H1 (cell line): Measurements from ENCODE around the gene PNPLA3. TPM values are rescaled to one million over a fixed set of nuclear protein-coding genes. Genes with fewer than 3 reads are reported as not detected.

Source experiments
- CTCF ChIA-PET: fragments of 300-600 bp; sonication (Branson Sonifier 250); formaldehyde crosslinking; loops from one replicate; lab custom pipeline; 2021; ENCODE audit not compliant: partially characterized antibody; lab: Charles Lee
- POLR2A ChIA-PET: fragments of 300-600 bp; sonication (Branson Sonifier 250); formaldehyde crosslinking; loops from one replicate; lab custom pipeline; 2021; ENCODE audit warnings: inconsistent platforms; ENCODE audit not compliant: partially characterized antibody; lab: Charles Lee
- DNase-seq, 2 experiments: peaks; one replicate each; pipeline versions ENCODE4 v3.0.0 to v3.0.0-alpha.2; 2010 to 2022; ENCODE audit warnings: low spot score in 2 of 2, low read depth in 1 of 2, mixed read lengths in 1 of 2
- FAIRE-seq: peaks from 2 replicates; lab custom pipeline; 2011; peaks lifted over from hg19 to GRCh38; lab: Jason Lieb, UNC
- H2AFZ ChIP-seq: 2 replicates; pipeline ENCODE4 v1.8.1; 2012; ENCODE audit warnings: low read length, inconsistent platforms
- H2AK5ac ChIP-seq: 2 replicates; pipeline ENCODE4 v1.6.1; 2013; ENCODE audit warnings: low read depth, low read length
- H2BK120ac ChIP-seq: replicated peaks from 2 replicates; pipeline ENCODE3; 2013; ENCODE audit warnings: low read depth, low read length, inconsistent platforms
- H2BK12ac ChIP-seq: 2 replicates; pipeline ENCODE4 v1.6.1; 2013; ENCODE audit warnings: low read depth, low read length
- H2BK15ac ChIP-seq: 2 replicates; pipeline ENCODE4 v1.6.1; 2013; ENCODE audit warnings: low read length
- H2BK20ac ChIP-seq: 2 replicates; pipeline ENCODE4 v1.6.1; 2013; ENCODE audit warnings: low read length
- H2BK5ac ChIP-seq: 2 replicates; pipeline ENCODE4 v1.6.1; 2013; ENCODE audit warnings: low read depth, low read length
- H3K14ac ChIP-seq: 2 replicates; pipeline ENCODE4 v1.6.1; 2013; ENCODE audit warnings: inconsistent platforms; ENCODE audit not compliant: insufficient read length
- H3K18ac ChIP-seq: 2 replicates; pipeline ENCODE4 v1.6.1; 2013; ENCODE audit warnings: low read length; ENCODE audit errors: extremely low read depth
- H3K23ac ChIP-seq: 2 replicates; pipeline ENCODE4 v1.6.1; 2013; ENCODE audit warnings: inconsistent platforms; ENCODE audit not compliant: insufficient read length
- H3K23me2 ChIP-seq: 2 replicates; pipeline ENCODE4 v1.6.1; 2013; ENCODE audit warnings: low read depth, low read length
- H3K27ac ChIP-seq: 2 replicates; pipeline ENCODE4 v1.6.1; 2011; ENCODE audit warnings: low read depth, low read length, inconsistent platforms
- H3K27me3 ChIP-seq, 4 experiments: replicated peaks in 1 of 4; 1 replicate in 1 of 4; 2 replicates in 3 of 4; pipeline versions ENCODE4 v1.6.1 to v1.8.1; 2011 to 2013; ENCODE audit warnings: low read length in 3 of 4, mild to moderate bottlenecking in 3 of 4, inconsistent platforms in 2 of 4, mixed read lengths in 2 of 4, moderate library complexity in 1 of 4; ENCODE audit not compliant: control insufficient read depth in 3 of 4, insufficient read depth in 3 of 4; ENCODE audit errors: extremely low read depth in 1 of 4
- H3K36me3 ChIP-seq, 4 experiments: 2 replicates each; pipeline versions ENCODE4 v1.6.1 to v1.8.1; 2011 to 2013; ENCODE audit warnings: mild to moderate bottlenecking in 4 of 4, low read length in 3 of 4, moderate library complexity in 2 of 4, control low read depth in 1 of 4, inconsistent platforms in 1 of 4; ENCODE audit not compliant: insufficient read depth in 4 of 4, control insufficient read depth in 2 of 4
- H3K4ac ChIP-seq: replicated peaks from 2 replicates; pipeline ENCODE3; 2013; ENCODE audit warnings: low read length, low read depth, mixed read lengths, inconsistent platforms; ENCODE audit not compliant: insufficient read length
- H3K4me1 ChIP-seq, 4 experiments: replicated peaks in 1 of 4; 1 replicate in 1 of 4; 2 replicates in 3 of 4; pipeline versions ENCODE4 v1.6.1 to v1.8.1; 2011 to 2013; ENCODE audit warnings: low read length in 3 of 4, inconsistent platforms in 2 of 4, mixed read lengths in 1 of 4; ENCODE audit not compliant: insufficient read depth in 4 of 4, control insufficient read depth in 3 of 4
- H3K4me2 ChIP-seq, 2 experiments: 2 replicates each; pipeline versions ENCODE4 v1.6.1 to v1.8.1; 2011 to 2013; ENCODE audit warnings: low read depth in 2 of 2, low read length in 2 of 2, control low read depth in 1 of 2, inconsistent platforms in 1 of 2, mild to moderate bottlenecking in 1 of 2; ENCODE audit not compliant: insufficient read depth in 1 of 2
- H3K4me3 ChIP-seq, 4 experiments: fragments of 200-600, 300-600 bp in 1 of 4; sonication (generic), shearing (Covaris generic), sonication (Bioruptor Twin) in 1 of 4; 2 replicates each; pipeline versions ENCODE4 v1.5.1 to v1.8.1; 2011 to 2016; ENCODE audit warnings: low read length in 4 of 4, low read depth in 3 of 4, control low read depth in 2 of 4, inconsistent platforms in 2 of 4, mild to moderate bottlenecking in 2 of 4, mixed read lengths in 1 of 4, moderate library complexity in 1 of 4; ENCODE audit not compliant: insufficient read depth in 2 of 4; ENCODE audit errors: extremely low read depth in 1 of 4
- H3K56ac ChIP-seq: replicated peaks from 2 replicates; pipeline ENCODE3; 2013; ENCODE audit warnings: low read depth, mild to moderate bottlenecking, mixed read lengths, low read length, inconsistent platforms; ENCODE audit not compliant: insufficient read length
- H3K79me1 ChIP-seq: 2 replicates; pipeline ENCODE4 v1.6.1; 2013; ENCODE audit warnings: low read depth, low read length, control low read depth
- H3K79me2 ChIP-seq, 2 experiments: 2 replicates each; pipeline versions ENCODE4 v1.6.1 to v1.8.1; 2012 to 2013; ENCODE audit warnings: low read length in 2 of 2, mild to moderate bottlenecking in 2 of 2, inconsistent platforms in 1 of 2; ENCODE audit not compliant: insufficient read depth in 2 of 2, control insufficient read depth in 1 of 2
- H3K9ac ChIP-seq, 4 experiments: replicated peaks in 1 of 4; 1 replicate in 1 of 4; 2 replicates in 3 of 4; pipeline versions ENCODE4 v1.6.1 to v1.8.1; 2011 to 2013; ENCODE audit warnings: low read depth in 3 of 4, low read length in 3 of 4, control low read depth in 2 of 4, mild to moderate bottlenecking in 2 of 4, moderate library complexity in 2 of 4, inconsistent platforms in 1 of 4; ENCODE audit errors: extremely low read depth in 1 of 4
- H3K9me3 ChIP-seq, 2 experiments: 2 replicates each; pipeline versions ENCODE4 v1.6.1 to v1.8.1; 2012 to 2013; ENCODE audit warnings: mild to moderate bottlenecking in 2 of 2, moderate library complexity in 2 of 2, control low read depth in 1 of 2, inconsistent platforms in 1 of 2, low read depth in 1 of 2, low read length in 1 of 2, mixed read lengths in 1 of 2; ENCODE audit not compliant: insufficient read depth in 2 of 2
- H4K20me1 ChIP-seq, 2 experiments: replicated peaks in 1 of 2; 2 replicates each; pipeline versions ENCODE3 to v1.8.1; 2011 to 2013; ENCODE audit warnings: inconsistent platforms in 2 of 2, low read length in 2 of 2, mild to moderate bottlenecking in 1 of 2; ENCODE audit not compliant: insufficient read depth in 2 of 2, control insufficient read depth in 1 of 2
- H4K5ac ChIP-seq: 2 replicates; pipeline ENCODE4 v1.6.1; 2013; ENCODE audit warnings: low read length, low read depth, mixed read lengths, inconsistent platforms; ENCODE audit not compliant: insufficient read length
- H4K8ac ChIP-seq: 2 replicates; pipeline ENCODE4 v1.8.0; 2013; ENCODE audit warnings: mild to moderate bottlenecking, moderate library complexity, low read length, inconsistent platforms; ENCODE audit not compliant: insufficient read depth; ENCODE audit errors: extremely low read depth
- H4K91ac ChIP-seq: replicated peaks from 2 replicates; pipeline ENCODE3; 2013; ENCODE audit warnings: low read length, mixed read lengths, inconsistent platforms; ENCODE audit not compliant: insufficient read length
- EGR1 ChIP-seq: IDR thresholded peaks from 2 replicates; pipeline ENCODE4 v1.6.1; 2011; ENCODE audit warnings: low read depth, low read length, borderline replicate concordance
- GTF2F1 ChIP-seq: IDR thresholded peaks from 2 replicates; pipeline ENCODE4 v1.6.1; 2012; ENCODE audit warnings: low read depth, low read length, improper control_type of control experiment, borderline replicate concordance
- MAFK ChIP-seq: IDR thresholded peaks from 2 replicates; pipeline ENCODE4 v1.6.1; 2012; ENCODE audit warnings: low read depth, mild to moderate bottlenecking, improper control_type of control experiment, low read length
- RBBP5 ChIP-seq: IDR thresholded peaks from 2 replicates; pipeline ENCODE4 v1.7.1; 2012; ENCODE audit warnings: low read depth, mild to moderate bottlenecking, inconsistent platforms, low read length, moderate library complexity, borderline replicate concordance
- SAP30 ChIP-seq: fragments of 300-600 bp; sonication (generic); IDR thresholded peaks from 2 replicates; pipeline ENCODE4 v1.7.1; 2012; ENCODE audit warnings: low read length, moderate library complexity, mild to moderate bottlenecking, inconsistent platforms; ENCODE audit not compliant: insufficient read depth, insufficient replicate concordance
- TBP ChIP-seq: IDR thresholded peaks from 2 replicates; pipeline ENCODE4 v1.6.1; 2011; ENCODE audit warnings: low read depth, low read length, improper control_type of control experiment
- WGBS, 2 experiments: shearing (Covaris generic) in 1 of 2; methylation state at CpG; one replicate each; pipeline versions ENCODE4 v1.1.6 to v1.1.7; 2013 to 2015; ENCODE audit warnings: low lambda C conversion rate in 2 of 2, mixed read lengths in 2 of 2, inconsistent platforms in 1 of 2, low coverage in 1 of 2, missing lambda C conversion rate in 1 of 2; ENCODE audit not compliant: insufficient replicate concordance in 2 of 2, insufficient coverage in 1 of 2, insufficient read length in 1 of 2; ENCODE audit errors: extremely low coverage in 1 of 2, missing lambda C conversion rate in 1 of 2; 5-methylcytosine and 5-hydroxymethylcytosine counted together
- polyA plus RNA-seq, 7 experiments: library from polyadenylated mRNA; depleted of rRNA in 3 of 7; stranded (reverse) in 5 of 7; unstranded in 2 of 7; fragments of >200 nt in 5 of 7; fragments of 200-250 nt in 2 of 7; gene quantifications; 1 replicate in 5 of 7; 2 replicates in 1 of 7; 4 replicates in 1 of 7; pipeline versions ENCODE4 v1.2.1 to v1.2.3, GENCODE V29; 2011 to 2013; ENCODE audit warnings: missing spikeins in 2 of 7, mixed read lengths in 2 of 7
- total RNA-seq: library from RNA; stranded (reverse); fragmentation: NEBNext Ultra II Directional; extraction: Animal tissue kit (Norgen Biotek cat#: 25700); gene quantifications from 2 replicates; pipeline ENCODE4 v1.2.1, GENCODE V29; 2021

Gene PNPLA3
- total and polyA plus RNA-seq, 2 of the 8 experiments (the other 6 are each of a cell fraction or from before 2014, with no cell fraction given): 17.5 to 23.4 TPM

GRCh38 chr22:43967069-43967468 is 43.5 kb downstream of the PNPLA3 start:
- Histone ChIP-seq H3K36me3 (peaks cover 8 to 55% (median 37%) of the 10 kb centered on the region in 4 experiments; a peak in 7 of 8 replicates), H3K18ac (no peak overlapping the region), H3K27ac (no peak overlapping the region), H3K4me2 (no peak overlapping the region), H3K9ac (no peak overlapping the region), H3K4ac (no peak overlapping the region), H3K4me1 (no peaks in the 10 kb centered on the region), H2BK20ac (no peak overlapping the region), H3K27me3 (no peaks in the 10 kb centered on the region), H3K9me3 (no peaks in the 10 kb centered on the region), H3K23me2 (no peaks in the 10 kb centered on the region), H3K79me2 (no peaks in the 10 kb centered on the region), H2BK5ac (no peak overlapping the region), H2BK120ac (no peak overlapping the region), H3K14ac (no peak overlapping the region), H4K5ac (no peak overlapping the region), H3K79me1 (no peaks in the 10 kb centered on the region), H2BK12ac (no peak overlapping the region), H2BK15ac (no peak overlapping the region), H3K4me3 (no peak overlapping the region), H4K20me1 (peaks cover 0 to 11% of the 10 kb centered on the region in 2 experiments), H2AFZ (no peak overlapping the region), H4K8ac (no peak overlapping the region), H4K91ac (no peak overlapping the region), H2AK5ac (no peak overlapping the region), H3K23ac (no peak overlapping the region), H3K56ac (no peak overlapping the region)
- DNase-seq (no peak), FAIRE-seq (no peak)
- POLR2A ChIA-PET: interaction anchor here (0.5 to 1.0 kb wide), 2 partner anchors 16 to 586 kb away, joined by 3 to 4 read pairs; no protein-coding TSS in a partner anchor
- CTCF ChIA-PET: interaction anchor here (1.0 to 1.1 kb wide), 3 partner anchors 21 to 660 kb away, joined by 3 to 4 read pairs (median 4); no protein-coding TSS in a partner anchor
- 94% methylated on average over 7 of the region's 7 CpGs; no CpG with 5 or more reads in 1 of the 2 experiments for WGBS, 2 experiments
- TF ChIP-seq EGR1 (no peak), GTF2F1 (no peak), RBBP5 (no peak), TBP (no peak), SAP30 (no peak), MAFK (peak; percentile 71)
